NCI-H2107 (cell line): Measurements from ENCODE around the gene CBFA2T3.

Experiments
- DNase-seq: peaks from one replicate; lab custom pipeline; 2025; lab: John Stamatoyannopoulos, UW

CBFA2T3 gene

DNA sequence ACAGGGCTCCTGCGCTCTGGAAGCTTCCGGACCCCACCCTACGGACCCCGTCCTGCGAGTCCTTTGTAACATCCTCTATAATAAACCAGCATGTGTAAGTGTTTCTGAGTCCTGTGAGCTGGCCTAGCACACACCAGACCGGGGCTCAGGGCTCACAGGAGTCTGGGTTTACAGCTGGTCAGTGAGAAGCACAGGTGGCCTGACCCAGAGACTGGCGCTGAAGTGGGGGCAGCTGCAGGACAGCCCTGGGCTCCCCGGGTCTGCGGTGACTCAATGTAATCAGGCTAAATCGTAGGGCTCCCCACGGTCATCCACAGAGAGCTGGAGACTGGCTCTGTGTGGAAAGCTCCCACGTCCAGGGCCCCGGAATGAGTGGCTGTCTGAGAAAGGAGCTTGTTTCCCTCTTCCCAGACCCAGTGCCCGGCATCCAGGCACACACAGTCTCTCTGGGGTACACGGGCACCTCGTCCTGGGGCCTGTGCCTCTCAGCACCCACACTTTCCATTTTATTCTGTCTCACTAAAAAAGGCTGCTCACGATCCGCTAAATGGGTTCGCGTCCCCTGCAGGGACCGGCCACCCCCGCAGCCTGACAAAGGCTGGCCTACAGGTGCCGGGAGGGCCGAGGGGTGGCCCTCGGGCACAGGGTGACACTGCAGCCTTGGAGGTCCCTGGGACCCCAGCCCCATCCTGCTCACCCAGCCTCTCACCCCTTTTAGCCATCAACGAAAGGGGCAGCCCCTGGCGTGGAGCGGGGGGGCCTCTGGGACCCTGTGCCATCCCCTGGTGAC, 18.9 kb upstream of the CBFA2T3 start:
- DNase-seq, result no peak

DNA sequence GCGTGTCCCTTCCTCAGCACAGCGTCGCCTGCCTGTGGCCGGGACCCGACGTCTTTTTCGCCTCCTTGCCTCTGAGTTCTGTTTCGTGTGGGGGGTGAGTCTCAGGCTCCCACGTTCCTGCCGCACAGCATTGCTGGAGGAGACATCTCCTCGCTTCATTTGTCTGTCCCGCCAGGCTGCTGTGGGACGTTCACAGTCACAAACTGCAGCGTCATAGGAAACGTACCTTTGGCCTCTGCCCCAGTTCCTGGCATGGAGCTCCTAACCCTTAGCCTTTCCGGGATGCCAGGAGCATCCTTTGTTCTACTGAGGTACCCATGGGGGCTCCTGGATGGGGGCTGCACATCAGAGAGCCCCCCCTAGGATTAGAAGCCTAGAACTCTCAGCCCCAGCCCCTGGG, 18.2 kb upstream of the CBFA2T3 start:
- no peak for DNase-seq

DNA sequence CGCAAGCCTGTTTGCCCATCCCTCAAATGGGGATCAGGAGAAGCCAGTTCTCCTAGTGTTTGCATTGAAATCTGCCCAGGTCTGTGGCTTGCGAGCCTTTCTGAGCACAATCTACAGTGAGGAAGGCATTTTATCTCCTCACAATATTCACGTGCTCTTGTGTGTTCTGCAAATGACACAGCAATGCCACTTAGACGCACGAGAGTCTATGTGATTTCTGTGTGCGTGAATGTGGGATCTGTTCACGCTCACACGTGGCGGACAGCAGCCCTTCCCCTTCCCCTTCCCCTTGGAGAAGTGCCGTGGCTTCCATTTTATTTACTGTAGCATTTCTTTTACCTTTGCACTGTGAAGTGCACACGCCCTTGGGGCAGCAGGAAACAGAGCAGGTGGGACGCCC, 17.7 kb upstream of the CBFA2T3 start:
- DNase-seq, result no peak

DNA sequence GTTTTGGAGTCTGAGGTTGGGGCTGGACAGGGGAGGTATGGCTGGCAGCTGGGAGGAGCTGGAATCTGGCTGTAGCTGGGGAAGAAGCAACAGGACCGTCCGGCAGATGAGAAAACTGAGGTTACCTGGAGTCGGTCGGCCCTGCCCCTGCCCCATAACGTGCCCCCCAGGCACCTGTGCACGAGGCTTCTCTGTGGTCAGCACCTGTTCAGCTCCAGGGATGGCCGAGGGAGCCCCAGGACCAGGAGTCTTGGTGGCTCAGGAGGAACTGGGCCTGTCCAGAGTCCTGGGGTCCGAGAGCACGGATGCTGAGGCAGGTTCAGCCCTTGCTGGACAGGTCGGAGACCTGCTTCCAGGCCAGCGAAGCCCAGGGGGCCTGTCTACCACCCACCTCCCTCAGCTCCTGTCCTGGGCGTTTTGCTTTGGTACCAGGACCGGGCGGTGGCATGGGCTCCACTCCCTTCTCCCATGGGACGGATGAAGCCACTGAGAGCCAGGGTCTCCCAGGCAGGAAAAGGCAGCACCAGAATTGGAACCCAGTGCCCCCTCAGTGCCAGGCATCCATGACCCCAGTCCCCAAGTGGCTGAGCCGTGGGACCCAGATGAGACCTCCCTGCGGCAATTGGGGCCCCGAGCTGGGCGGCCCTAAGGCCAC, 17.1 kb upstream of the CBFA2T3 start:
- no peak for DNase-seq

DNA sequence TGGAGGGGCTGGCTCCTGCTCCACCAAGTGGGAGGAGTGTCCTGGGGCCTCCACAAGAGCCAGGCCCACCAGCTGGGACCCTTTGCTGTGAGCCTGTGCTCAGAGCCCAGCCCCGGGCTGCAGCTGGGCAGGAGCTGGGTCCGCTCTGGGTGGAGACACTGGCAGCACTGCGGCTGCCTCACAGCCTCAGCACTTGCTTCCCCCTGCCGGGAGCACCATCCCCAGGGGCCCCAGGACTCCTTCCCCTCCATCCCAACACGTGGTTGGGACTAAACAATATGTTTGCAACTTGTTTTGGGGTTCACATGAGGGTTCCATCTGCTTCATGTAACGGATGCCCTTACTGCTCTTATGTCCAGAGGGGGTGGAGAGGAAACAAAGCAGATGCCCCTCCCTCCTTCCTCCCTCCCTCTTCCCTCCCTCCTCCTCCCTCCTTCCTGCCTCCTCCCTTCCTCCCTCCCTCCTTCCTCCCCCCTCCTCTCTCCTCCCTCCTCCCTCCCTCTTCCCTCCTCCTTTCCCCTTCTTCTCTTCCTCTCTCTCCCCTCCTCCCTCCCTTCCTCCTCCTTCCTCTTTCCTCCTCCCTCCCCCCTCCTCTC, 16.3 kb upstream of the CBFA2T3 start:
- no peak for DNase-seq

DNA sequence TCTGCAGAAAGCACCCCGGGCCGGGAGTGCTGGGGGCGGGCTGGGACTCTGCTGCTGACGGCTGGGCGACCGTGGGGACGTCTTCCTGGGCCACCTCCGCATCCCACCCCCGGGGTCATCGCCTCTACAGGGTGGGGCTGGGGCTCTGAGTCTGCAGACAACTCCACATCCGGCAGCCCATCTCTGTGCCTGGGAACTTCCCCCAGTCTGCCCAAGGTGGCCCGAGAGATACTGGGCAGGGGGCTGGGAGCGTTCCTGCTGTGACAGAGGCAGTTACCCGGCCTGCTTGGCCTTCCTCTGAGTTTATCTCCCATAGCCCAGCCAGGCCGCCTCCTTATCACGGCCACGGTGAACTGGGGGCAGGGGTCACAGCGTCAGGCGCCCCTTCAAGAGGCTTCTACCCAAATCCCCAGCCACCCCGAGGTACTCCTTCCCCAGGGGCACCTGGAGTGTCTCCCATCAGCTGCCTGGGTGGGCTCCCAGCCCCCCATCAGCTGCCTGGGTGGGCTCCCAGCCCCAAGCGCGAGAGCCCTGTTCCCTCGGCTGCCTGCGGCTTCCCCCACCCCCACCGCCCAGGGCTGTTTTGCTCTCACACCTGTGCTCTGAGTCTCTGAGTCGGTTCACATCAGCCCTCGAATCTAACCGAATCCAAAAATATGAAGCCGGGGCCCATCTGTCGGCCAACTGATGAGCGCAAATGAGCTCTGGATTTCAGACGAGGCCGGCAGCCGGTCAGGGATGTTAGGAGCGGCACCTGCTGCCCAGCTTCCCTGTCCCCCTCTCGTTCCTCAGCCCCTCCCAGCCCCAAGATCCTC, 15.6 kb upstream of the CBFA2T3 start:
- DNase-seq, result no peak

DNA sequence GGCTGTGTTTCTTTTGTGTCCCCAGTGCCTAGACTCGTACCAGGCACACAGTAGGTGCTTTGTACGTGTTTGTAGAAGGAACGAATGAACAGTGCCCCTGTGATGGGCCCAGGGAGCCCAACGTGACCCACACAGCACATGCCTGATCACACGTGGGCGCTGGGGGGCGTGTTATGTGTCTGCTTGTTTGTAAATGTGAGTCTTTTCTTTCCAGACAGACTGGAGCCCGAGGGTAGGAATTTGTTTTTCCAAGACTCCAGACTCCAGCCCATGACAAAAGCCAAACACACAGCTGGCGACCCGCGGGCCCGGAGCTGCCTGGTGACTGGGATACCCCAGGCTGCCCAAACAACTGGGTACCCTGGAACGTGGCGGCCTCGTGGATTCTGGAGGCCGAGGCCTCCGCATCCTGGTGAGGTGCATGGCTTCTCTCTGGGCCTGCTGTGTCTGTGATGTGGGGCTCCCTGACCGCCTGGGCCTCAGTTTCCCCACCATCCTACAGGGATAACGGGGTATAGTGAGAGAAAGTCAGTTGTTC, 14.9 kb upstream of the CBFA2T3 start:
- no peak for DNase-seq

DNA sequence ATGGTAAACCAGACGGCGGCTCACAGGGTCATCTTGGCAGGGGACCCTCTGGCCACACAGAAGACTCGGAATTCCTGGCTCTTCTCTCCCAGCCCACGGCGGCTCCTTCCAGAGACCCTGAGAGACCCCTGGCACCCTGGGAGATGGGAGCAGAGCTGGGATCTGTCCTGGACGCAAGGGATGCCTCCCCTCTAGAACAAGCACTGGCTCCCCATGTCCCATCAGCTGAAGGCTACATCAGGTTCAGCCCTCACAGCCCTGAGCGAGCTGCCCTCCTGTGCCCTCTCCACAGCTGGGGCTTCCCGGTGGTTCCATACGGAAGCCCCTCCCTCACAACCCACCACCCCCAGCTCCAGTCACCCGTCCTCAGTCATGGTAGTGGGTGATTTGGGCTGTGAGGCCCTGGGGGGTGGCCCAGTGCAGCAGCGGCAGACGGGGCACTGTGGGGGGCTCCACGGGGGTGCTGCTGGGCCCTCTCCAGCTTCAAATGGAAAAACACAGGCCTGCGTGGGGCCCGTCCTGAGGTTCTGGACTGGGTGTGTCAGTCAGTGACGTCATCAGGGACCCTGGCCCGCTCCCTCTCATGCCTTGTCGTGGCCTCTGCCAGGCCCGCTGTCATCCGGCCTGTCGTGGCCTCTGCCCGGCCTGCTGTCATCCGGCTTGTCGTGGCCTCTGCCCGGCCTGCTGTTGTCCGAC, 13.0 kb upstream of the CBFA2T3 start:
- DNase-seq, result no peak

DNA sequence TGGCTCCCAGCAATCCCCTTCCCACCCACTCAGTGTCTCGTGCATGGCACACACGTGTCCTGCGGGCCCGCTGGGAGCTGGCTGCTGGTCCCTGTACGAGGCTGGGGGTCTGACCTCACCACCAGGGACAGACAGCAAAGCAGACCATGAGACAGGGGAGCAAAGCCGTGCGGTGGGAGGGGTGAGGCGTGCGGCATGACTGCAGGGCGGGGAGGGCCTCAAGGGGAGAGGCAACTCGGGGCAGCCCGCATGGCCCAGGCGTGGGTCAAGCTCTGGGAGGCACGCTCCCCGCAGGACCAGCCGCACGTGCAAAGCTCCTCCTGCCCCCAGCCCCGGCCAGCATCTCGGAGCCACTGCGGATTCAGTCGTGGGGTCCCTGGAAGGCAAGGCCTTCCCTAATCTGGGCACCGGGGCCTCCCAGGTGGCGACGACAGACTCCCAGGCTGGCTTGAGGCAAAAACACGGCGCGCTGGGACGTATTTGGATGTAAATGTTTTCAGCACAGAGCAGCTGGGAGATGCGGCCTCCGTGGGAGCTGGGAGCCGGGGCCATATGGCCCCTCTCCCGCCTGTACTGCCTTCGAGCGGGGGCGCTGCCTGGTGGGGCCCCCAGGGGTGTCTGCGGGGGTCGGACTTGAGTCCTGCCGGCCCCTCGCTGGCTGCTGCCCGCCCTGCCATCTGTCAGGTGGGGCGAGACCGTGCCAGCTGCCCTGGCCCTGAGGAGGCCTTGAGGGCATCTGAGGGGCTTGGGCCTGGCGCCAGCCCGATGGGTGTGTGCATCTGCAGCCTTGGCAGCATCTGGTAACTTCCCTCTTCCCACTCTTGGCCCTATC, 12.2 kb upstream of the CBFA2T3 start:
- no peak for DNase-seq

DNA sequence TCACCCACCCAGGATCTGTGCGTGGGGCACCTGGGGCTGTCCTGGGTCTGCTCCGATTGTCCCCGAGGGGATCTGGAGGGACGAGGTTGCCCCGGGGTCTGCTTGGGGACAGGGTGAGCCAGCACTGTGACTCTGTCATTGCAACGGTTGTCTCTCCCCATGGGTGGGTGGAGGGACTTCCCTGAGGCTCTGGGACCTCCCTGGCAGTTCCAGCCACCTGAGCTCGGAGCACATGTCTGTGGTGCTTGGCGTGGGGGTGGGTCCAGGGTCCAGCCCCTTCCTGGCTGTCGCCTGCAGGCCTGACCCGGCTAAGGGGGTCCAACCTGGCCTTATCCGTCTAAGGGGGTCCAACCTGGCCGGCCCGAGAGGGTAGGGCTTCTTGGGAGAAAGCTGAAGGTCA, 8.5 kb upstream of the CBFA2T3 start:
- no peak for DNase-seq

DNA sequence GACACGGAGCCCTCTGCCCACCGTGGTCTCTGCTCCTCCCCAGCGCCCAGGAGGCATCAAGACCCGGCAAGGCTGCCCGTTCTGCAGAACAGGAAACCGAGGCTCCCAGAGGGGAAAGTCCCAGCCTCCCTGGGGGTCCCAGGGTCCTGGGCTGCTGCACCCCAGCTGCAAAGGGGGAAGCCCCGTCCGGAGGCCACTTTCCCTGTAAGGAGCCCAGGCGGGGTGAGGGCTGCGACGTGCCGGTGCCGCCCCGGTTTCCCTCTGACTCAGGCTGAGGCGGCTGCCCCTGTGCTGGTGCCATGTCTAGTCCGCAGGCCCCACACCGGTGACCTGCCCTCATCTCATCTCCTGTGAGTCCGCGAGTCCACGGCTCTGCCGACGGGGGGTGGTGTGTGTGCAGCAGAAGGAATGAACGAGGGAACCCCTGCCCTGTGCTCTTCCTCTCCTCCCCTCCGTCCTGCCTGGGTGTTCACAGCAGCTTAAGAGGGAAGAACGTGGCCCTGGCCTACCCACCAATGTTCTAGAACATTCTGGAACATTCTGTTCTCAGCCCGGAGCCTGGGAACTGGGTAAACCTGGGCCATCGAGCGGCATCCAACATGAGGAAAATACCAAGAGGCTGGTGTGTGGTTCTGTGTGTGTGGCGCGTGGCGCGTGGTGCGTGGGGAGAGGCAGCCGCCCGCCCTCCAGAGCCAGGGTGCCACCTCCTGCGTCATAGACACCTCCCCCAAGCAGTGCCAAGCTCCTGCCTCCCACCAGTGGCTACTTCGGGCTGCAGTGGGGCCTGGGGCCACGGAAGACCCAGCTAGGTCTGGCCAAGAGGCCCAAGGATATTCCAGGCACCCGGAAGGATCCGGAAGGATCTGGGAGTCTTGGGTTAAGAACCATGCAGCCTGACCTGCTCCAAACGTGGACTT, 7.0 kb upstream of the CBFA2T3 start:
- no peak for DNase-seq

DNA sequence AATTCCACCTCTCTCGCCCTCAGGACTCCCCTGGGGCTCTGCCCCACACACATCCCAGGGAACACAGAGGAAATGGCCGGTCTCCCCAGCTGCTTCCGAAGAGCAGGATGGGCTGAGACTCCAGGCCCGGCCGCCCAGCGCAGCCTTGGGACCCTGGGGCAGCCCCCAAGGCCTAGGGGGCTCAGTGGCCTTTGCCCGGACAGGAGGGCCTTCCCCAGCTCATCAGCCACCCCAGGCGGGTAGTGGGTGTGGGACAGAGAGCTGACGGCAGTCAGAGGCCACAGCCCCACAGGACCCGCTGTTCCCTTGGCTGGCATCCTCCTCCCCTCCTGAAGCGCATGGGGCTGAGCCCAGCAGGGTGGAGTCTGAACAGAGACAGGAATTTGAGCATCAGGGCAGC, 6.2 kb upstream of the CBFA2T3 start:
- no peak for DNase-seq

DNA sequence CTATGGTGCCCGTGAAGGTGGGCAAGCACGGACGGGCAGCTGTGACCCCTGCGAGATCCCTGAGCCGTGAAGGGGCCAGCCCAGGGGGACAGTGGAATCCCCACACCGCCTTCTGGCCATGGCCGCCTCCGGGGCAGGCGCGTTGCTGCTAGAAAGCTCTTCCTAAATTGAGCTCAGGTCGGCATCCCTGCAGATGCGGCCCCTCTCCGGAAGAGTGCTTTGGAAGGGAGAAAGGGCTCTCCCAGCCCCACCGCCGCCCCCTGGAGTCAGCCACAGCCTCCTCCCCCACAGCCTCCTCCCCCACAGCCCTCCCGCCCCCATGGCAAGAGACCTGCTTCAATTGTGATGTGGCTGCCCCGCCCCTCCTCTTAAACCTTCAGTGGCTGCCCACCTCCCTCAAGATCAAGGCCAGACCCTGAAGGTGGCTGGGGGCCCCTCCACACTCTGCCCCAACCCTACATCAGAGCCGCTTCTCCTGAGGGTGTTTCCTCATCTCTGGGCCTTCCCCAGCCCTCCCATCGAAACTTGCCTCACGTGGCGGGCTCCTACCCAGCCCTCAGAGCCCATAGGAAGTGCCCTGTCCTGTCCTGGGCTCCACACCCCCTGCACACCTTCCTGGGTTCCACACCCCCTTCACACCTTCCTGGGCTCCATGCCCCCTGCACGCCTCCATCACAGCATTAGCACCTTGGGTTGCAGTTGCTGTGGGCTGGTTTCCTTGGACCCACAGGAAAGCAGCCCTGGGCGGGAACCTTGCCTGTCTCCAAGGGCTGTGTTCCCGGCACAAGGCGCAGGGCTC, 5.5 kb upstream of the CBFA2T3 start:
- DNase-seq, result no peak

DNA sequence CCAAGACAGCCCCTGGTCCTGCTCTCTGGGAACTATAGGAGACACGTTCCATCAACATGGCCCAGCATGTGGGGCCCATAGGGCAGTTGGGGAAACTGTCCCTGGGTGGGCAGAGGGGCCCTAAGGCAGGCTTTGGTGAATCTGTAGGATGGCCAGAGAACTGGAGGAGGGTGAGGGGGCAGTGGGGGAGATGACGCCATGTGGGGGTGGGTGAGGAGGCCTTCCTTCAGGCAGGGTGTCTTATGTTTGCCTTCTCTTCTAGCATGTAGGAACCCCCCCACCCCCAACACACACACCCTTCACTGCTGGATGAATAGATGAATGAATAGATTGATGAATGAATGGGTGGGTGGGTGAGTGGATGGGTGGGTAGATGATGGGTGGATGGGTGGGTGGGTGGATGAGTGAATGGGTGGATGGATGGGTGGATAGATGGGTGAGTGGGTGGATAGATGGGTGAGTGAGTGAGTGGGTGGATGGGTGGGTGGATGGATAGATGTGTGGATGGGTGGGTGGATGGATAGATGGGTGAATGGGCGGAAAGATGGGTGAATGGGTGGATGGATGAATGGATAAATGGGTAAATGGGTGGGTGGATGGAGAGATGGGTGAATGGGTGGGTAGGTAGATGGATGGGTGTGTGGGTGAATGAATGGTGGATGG, 2.5 kb upstream of the CBFA2T3 start:
- no peak for DNase-seq

DNA sequence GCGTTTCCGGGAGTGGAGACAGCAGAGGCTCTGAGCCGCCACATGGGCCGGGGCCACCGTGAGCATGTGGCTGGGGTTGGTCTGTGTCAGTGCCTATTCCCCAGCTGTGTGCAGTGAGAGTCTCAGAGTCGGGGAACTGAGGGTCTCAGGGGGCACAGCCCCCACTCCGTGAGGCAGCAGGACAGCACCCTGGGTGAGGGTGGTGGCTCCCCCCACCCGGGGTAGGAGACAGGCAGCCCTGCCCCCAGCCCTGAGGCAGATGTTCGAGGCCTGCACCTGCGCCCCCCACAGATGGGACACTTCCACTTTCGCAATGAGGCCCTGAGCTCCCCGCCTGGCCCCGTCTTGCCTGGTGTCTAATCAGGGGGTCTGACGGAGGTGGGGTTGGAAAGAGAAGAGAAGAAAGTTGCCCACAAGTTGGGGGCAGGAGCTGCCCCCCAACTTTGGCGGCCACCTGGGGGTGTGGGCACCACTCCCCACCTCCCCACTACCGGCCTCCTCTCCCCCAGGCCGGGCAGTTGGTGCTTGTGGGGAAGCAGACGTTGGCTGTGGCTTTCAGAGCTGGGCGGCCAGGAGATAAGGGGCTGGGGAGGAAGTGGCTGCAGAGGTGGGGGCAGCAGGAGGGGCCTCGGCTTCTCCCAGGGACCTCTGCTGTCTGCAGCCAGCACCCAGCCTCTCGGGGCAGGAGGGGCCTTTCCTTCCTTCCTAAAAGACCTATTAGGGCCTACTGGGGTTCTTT, 1.8 kb upstream of the CBFA2T3 start:
- DNase-seq, result no peak

DNA sequence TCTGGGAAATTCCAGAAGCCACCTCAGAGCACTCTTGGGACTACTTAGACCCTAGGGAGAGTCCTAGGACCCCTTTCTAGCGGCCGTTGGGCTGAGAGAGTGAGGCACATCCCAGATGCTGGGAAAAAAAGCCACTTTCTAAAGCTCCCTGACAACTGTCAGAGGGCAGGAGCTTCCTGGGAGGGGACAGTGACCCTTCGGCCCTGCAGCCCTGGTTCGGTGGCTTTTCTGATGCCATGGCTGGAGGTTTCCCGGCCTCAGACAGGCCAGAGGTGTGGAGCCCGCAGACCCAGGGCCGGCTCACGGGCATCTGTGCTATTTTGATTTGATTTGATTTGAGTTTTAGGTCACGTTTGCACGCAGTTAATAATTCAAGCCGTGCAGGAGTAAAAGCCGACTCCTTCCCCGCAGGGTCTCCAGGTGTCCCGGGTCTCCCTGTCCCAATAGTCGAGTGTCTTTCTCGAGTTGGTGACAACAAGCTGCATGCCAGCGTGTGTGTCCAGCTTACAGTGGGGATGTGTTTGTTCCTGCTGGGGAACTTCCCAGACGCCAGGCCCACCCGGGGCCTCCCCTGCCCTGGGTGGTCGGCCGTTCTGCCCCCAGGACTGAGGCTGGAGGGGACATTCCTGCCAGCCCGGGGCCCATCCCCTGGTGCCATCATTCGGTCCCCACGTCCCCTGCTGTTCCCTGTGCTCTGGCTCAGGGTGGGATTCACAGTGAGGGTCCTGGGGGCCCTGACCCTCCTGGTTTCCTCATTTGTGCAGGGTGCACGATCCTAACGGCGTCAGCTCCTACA, 1.0 kb upstream of the CBFA2T3 start:
- DNase-seq, result no peak
